Myocyte (in vitro differentiated cells): Measurements from ENCODE around the gene CTXND2. TPM values are rescaled to one million over a fixed set of nuclear protein-coding genes. Genes with fewer than 3 reads are reported as not detected.
A peak's percentile ranks its signal among the peaks of the same experiment; 100 is the strongest.
"Not testable (repeated sequence)": the region's sequence is repeated elsewhere in the genome, so short reads cannot be mapped to it uniquely, and the experiment has no call there.

Experiments
- DNase-seq: peaks from one replicate; pipeline ENCODE4 v3.0.0-alpha.2; 2012; ENCODE audit warnings: low read depth
- total RNA-seq: library from RNA; depleted of rRNA; stranded (reverse); fragments of >200 nt; gene quantifications from 2 replicates; pipeline ENCODE4 v1.2.3, GENCODE V29; 2014

CTXND2 gene
- total RNA-seq, 1 donor from 2014 or later = not detected

GRCh38 chr1:150890033-150890416, 3.1 kb downstream of the CTXND2 start:
- DNase-seq = no peak

DNA sequence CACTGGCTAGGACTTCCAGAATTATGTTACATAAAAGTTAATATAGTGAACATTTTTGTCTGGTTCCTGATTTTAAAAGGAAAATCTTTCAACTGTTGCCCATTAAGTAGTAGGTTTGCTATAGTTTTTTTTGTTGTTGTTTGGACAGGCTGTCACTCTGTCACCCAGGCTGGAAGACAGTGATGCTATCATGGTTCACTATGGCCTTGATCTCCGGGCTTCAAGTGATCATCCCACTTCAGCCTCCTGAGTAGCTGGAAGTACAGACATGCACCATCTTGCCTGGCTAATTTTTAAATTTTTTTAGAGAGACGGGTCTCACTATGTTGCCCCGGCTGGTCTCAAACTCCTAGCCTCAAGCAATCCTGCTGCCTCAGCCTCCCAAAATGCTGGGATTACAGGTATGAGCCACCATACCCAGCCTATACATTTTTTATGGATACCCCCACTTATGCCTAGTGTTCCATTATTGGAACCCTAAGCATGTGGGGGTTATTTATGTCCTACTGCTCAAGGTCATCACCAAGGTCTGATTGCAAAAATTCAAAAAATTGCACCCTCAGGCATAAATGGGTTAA, 6.5 kb downstream of the CTXND2 start:
- DNase-seq = no peak

DNA sequence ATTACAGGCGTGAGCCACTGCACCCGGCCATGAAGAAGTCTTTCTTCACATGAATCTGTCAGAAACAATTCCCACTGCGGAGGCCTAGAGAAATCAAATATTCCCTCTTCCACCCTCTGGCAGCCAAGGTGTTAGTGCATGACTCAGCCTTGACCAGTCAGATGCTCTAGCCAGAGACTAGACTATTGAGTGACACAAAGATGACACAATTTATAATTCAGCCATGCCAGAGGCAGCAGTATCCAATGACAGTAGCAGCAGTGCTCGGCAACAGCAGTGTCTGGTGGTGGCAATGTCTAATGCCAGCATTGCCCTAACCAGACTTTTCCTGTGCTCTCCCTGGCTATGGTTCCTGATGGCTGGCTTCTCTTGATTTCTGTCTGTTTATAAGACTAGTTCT, 8.7 kb downstream of the CTXND2 start:
- DNase-seq = peak; percentile 89

DNA sequence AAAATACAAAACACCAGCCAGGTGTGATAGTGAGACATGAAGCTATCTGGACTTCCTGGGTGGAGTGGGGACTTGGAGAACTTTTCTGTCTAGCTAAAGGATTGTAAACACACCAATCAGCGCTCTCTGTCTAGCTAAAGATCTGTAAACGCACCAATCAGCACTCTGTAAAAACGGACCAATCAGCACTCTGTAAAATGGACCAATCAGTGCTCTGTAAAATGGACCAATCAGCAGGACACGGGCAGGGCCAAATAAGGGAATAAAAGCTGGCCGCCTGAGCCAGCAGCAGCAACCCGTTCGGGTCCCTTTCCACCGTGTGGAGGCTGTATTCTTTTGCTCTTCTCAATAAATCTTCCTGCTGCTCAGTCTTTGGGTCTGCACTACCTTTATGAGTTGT, 12.9 kb downstream of the CTXND2 start:
- DNase-seq = not testable (repeated sequence)

GRCh38 chr1:150902346-150902745, 15.4 kb downstream of the CTXND2 start:
- no peak for DNase-seq

DNA sequence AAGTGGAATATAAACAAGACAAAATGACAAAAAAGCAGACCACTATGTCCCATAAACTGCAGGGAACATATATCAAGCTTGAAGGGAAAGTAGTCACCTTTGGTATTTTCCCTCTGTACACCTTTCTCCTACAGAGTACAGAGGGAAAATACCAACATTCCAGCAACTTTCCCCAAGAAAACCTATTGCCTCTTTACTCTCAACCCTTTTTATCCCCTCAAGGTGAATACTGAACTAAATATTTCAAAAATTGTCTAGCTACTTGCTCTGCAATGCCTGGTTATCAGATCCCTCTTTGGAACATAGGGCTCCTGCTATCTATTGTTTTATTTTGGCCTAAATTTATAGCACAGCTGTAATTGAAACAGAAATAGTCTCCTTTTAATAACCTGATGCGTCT, 15.8 kb downstream of the CTXND2 start:
- no peak for DNase-seq

DNA sequence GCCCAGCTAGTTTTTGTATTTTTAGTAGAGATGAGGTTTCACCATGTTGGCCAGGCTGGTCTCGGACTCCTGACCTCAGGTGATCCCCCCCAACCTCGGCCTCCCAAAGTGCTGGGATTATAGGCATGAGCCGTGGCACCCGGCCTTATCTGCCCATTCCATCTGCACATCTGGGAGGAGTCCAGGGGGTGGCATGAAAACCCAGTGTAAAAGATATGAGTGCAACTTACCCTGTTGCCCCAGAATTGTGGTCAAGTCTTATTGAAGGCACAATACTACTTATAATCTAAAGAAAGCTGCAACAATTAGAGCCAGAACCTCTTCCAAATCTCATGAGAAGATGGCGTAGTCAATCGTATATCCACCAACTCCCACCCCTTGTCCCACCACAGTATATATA, 18.4 kb downstream of the CTXND2 start:
- no peak for DNase-seq

DNA sequence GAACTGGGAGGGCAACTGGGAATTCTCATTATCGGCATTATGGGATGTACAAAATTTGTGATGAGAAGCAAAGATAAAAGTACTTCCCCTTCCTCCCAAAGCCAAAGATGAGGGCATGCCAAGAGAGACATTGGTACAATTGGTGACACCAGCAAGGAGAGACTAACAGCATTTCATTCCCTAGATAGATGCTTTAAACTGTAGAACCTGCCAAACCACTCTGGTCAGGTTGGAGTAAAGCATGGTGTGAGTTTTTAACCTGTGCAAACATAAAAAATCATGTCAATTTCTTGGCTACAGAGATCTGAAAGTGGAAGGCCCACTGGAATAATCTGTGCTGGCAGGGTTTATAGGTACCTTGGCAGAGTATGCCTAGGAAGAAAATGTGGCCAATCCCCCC, 19.4 kb downstream of the CTXND2 start:
- DNase-seq = no peak

- DNase-seq = no peak
These were observed 19.9 kb downstream of the CTXND2 start for GRCh38 chr1:150906813-150907212.

GRCh38 chr1:150909585-150910180, 22.7 kb downstream of the CTXND2 start:
- DNase-seq = no peak

GRCh38 chr1:150912623-150913022, 25.7 kb downstream of the CTXND2 start:
- DNase-seq = no peak

- no peak for DNase-seq
These were observed 30.5 kb downstream of the CTXND2 start for GRCh38 chr1:150917387-150917786.

- peak; percentile 85 for DNase-seq
These were observed 35.6 kb downstream of the CTXND2 start for GRCh38 chr1:150922519-150922975.

- DNase-seq = no peak
These were observed 38.1 kb downstream of the CTXND2 start for GRCh38 chr1:150925080-150925479.

GRCh38 chr1:150926097-150926741, 39.3 kb downstream of the CTXND2 start, which contains the start of gene SETDB1:
SETDB1 (plus strand) TSS chr1:150926363; CDS start chr1:150927715, 1,352 bp downstream.
- peak; percentile 98 for DNase-seq

- DNase-seq = no peak
These were observed 40.7 kb downstream of the CTXND2 start for GRCh38 chr1:150927624-150928023.

DNA sequence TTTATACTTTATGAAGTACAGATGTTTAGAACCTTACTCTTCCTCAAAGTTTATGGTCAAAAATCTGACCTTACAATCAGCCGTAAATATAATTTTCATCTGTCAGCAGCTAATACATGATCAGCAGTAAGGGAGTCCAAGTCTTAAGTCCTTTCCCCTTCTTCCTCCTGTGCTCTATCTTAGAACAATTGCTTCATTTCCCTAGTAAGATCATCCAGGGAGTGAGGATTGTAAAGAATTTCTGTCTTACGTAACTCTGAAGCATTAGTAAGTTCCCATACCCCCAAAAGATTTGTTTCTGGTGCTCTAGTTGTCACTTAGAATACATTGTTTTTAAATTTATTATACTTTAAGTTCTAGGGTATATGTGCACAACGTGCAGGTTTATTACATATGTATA, 41.4 kb downstream of the CTXND2 start:
- no peak for DNase-seq

- not testable (repeated sequence) for DNase-seq
These were observed 41.8 kb downstream of the CTXND2 start for GRCh38 chr1:150928775-150929174.

DNA sequence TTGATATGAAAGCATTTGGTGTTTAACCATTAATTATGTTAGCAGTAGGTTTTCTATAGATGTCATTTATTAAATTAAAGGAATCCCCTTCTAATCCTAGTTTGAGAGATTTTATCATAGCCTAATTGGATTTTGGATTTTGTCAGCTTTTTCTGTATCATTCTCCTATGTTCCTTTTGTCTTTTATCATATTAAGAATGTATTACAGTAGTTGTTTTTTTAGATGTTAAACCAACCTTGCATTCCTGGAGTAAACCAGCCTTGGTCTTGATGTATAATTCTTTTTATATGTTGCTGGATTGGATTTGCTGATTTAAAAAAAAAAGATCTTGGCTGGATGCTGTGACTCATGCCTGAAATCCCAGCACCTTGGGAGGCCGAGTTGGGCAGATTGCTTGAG, 44.8 kb downstream of the CTXND2 start:
- DNase-seq = peak; percentile 21

- no peak for DNase-seq
These were observed 57.9 kb downstream of the CTXND2 start for GRCh38 chr1:150944856-150945255.

DNA sequence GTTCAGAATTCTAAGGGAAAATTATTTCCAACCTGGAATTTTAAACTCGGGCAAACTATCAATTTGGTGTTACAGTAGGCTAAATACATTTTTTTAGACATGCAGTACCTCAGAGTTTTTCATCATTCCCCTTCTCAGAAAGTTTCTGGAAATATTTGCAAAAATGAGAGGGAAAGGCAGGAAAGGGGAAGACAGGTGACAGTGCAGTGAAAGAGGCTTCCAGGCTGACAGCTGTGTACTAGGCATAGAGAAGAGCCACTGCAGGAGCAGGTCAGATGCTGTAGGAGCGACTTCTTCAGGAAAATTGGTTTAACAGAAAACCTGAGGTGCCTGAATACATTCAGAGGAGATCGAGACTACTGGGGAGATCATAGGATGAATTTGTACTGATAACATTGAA, 67.8 kb downstream of the CTXND2 start:
- DNase-seq = no peak

DNA sequence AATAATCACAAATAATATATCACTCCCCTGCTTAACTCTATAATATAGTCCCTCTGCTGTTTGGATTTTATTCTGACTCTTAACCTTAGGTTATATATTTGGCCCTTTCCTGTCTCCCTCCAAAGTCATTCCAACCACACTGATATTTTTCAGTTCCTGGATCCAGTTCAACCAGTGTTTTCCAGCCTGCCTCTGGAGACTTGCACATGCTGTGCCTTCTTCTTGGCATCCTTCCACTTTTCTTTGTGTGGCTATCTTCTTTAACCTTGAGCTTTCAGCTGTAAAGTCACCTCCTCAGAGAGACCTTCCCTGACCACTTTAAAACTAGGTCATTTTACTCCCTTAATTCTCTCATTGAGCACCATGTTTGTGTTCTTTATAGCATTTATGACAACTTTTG, 68.3 kb downstream of the CTXND2 start:
- DNase-seq = peak; percentile 5

- DNase-seq = no peak
These were observed 70.7 kb downstream of the CTXND2 start for GRCh38 chr1:150957666-150958065.
